GM23338 (cell line): ENCODE data around the gene PLEKHB1.

Source experiments
- CREB1 ChIP-seq: fragments of 250-450 bp; sonication (Bioruptor Pico); IDR thresholded peaks from 2 replicates; pipeline ENCODE4 v1.5.0; 2020; ENCODE audit warnings: low read depth, mild to moderate bottlenecking, moderate library complexity
- EZH2 ChIP-seq: fragments of 200-600 bp; sonication (generic); IDR thresholded peaks from one replicate; pipeline ENCODE4 v1.8.0; 2017; ENCODE audit warnings: antibody characterized with exemption, mild to moderate bottlenecking, low read depth; ENCODE audit not compliant: unreplicated experiment
- EZH2phosphoT487 ChIP-seq: fragments of 200-600 bp; sonication (generic); IDR thresholded peaks from one replicate; pipeline ENCODE4 v1.8.1; 2018; ENCODE audit warnings: antibody characterized with exemption; ENCODE audit not compliant: unreplicated experiment
- POLR2AphosphoS5 ChIP-seq: IDR thresholded peaks from 2 replicates; pipeline ENCODE4 v1.6.1; 2016; ENCODE audit warnings: antibody characterized with exemption, low read depth
- TF ChIP-seq, protein P1 (sequence below), 2 experiments: fragments of 200-600 bp in 1 of 2; sonication (generic) in 1 of 2; conservative IDR thresholded peaks; 2 replicates each; pipeline versions ENCODE4 v1.5.1 to v1.6.1; 2016 to 2017; ENCODE audit warnings: antibody characterized with exemption in 2 of 2, low read depth in 2 of 2, mild to moderate bottlenecking in 2 of 2, moderate library complexity in 1 of 2

DNA sequence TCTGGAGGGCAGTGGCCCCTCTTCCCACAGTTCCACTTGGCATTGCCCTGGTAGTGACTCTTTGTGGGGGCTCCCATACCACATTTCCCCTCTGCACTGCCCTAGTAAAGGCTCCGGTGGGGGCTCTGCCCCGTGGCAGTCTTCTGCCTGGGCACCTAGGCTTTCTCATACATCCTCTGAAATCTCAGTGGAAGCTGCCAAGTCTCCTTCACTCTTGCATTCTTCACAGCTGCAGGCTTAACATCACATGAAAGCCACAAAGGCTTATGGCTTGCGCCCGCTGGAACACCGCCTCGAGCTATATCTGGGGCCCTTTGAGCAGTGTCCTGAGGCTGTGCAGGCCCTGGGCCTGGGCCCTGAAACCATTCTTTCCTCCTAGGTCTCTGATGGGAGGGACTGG is 25.3 kb downstream of the PLEKHB1 start:
- TF ChIP-seq EZH2 (no peak), EZH2phosphoT487 (no peak), POLR2AphosphoS5 (no peak), CREB1 (CRISPR knock-in tag) (no peak)
- TF ChIP-seq, protein P1, sequence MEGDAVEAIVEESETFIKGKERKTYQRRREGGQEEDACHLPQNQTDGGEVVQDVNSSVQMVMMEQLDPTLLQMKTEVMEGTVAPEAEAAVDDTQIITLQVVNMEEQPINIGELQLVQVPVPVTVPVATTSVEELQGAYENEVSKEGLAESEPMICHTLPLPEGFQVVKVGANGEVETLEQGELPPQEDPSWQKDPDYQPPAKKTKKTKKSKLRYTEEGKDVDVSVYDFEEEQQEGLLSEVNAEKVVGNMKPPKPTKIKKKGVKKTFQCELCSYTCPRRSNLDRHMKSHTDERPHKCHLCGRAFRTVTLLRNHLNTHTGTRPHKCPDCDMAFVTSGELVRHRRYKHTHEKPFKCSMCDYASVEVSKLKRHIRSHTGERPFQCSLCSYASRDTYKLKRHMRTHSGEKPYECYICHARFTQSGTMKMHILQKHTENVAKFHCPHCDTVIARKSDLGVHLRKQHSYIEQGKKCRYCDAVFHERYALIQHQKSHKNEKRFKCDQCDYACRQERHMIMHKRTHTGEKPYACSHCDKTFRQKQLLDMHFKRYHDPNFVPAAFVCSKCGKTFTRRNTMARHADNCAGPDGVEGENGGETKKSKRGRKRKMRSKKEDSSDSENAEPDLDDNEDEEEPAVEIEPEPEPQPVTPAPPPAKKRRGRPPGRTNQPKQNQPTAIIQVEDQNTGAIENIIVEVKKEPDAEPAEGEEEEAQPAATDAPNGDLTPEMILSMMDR (conservative IDR thresholded peaks at IDR 0.05; ENCODE audit: low read depth in 2 of 2), result no peak
